GM18861 (cell line): ENCODE data around the gene SERINC3.
"Not testable (repeated sequence)": the region's sequence is repeated elsewhere in the genome, so short reads cannot be mapped to it uniquely, and the experiment has no call there.

Source experiments
- ATAC-seq: cut with Tn5 transposase; IDR thresholded peaks from one replicate; pipeline ENCODE4 v1.9.1; 2021; ENCODE audit not compliant: unreplicated experiment

The SERINC3 gene

DNA sequence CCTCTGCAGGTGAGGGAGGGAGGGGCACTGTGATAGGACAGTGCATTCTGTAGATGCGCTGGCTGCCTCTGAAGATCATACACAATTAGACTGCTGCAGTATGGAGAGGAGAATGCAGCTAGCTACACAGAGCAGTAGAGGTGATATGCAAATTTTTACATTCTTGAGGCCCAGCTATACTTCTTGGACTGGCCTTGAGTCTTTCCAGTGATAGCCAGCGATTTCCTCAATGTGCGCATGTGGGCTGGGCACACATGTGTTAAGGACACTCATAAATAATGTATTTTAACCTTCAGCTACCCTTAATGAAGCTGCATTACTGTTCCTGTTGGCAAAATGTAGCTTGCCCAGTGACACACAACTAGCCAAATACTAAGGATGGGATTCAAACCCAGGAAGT, 27.2 kb downstream of the SERINC3 start:
- ATAC-seq: no peak

DNA sequence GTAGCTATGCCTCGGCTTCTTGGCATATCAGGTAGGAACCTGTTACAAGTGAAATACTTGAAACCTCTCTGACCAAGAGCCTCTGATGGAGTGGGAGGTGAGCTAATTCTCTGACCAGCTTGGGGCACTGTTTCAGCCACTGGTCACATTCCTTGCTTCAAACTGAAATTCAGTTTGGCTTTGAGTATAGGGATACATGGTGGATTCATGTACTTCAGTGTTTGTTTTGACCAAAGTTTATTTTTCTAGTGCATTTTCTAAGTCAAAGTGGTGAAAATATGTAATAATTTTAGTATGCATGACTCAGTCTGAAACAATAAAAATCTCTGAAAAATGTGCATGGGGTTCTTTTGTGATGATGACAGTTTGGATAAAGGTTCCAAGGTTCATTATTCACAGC, 27.6 kb downstream of the SERINC3 start:
- no peak for ATAC-seq

DNA sequence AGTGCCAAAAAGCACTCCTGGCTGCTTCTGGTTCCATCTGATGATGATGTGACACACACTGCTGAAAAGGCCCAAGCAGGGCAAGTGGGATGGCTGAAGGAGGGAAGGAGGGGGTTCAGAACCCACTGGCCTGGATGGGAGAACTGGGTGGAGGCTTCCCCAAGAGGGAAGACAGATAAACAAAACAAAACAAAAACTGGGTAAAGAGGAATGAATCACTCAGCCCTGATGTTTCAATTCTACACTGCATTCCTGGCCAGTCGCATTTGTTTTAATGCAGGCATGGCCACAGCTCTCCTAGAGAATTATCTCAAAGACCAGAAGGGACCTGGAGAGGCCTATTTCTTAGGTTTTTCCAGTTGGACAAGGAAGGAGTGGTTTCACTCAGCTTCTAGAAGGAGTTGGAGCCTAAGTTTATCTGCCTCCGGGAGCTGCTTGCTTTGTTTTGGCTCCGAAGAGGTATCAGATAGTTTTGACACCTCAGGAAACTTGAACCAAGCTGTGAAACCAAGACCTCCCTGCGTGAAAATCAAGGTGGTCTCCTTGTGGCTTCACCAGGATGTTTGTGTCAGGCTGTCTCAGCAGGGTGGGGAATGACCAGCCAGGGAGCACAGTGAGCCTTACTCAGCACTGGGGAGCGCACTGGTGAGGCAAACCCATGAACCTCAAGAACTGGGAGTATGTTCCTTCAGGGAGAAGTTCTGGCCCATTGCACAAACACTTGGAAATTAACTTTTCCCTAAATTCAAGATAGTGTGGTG, 30.1 kb downstream of the SERINC3 start:
- no peak for ATAC-seq

DNA sequence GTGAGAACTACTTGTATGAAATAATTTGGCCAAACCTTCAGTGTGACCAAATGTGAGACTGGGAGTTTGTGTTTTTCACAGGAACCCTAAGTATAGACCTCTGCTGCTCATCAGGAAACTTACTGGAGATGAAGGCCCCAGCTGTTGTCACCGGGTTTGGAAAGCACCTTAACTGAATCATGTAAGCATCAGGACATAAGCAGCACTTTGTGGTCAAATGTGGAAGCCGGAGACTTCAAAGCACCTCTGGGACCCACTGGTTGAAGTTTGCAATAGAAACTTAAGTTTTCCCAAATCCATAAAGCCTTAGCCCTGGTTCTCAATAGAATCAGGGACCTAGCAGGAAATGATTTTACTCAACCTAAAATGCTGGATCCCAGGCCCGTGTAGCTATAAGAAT, 31.9 kb downstream of the SERINC3 start:
- ATAC-seq: no peak

DNA sequence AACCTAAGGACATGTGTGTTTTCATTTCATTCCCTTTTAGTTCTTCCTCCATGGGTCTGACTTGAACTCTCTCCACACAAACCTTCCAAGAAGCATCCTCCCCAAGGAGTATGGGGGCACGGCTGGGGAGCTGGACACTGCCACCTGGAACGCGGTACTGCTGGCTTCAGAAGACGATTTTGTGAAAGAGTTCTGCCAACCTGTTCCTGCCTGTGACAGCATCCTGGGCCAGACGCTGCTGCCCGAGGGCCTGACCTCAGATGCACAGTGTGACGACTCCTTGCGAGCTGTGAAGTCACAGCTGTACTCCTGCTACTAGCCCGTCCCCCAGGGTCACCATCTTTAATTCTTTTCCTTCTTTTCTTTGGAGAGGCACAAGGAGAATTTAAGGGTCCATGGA, 32.6 kb downstream of the SERINC3 start:
- ATAC-seq: no peak

DNA sequence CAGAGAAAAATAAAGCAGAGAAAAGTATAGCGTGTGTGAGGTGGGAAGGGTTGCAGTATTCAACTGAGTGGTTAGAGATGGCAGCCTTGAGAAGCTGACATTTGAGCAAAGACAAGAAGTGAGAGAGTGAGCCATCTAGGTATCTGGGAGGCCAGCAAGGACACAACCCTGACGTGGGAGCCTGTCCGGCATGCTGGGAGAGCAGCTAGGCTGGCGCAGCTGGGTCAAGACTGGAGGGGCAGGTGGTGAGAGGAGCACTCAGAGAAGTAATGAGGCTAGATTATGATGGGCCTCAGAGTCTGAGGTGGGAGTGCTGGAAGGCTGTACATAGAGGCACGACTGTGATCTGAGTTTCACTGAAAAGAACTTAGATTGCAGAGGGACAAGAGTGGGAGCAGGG, 33.3 kb downstream of the SERINC3 start:
- ATAC-seq: no peak

DNA sequence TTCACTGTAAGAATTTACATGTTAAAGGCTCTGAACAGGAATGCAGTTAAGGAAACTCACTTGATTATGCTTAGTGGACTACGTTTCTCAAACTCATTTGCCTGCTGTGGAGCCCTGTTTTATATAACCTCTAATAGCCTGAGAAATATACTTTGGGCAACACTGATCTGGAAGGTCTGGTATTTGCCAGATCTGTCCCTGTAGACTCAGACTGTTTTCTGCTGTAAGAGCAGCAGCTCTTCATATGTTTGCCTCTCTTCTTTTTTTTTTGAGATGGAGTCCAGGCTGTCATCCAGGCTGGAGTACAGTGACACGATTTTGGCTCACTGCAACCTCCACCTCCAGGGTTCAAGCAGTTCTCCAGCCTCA, 36.1 kb downstream of the SERINC3 start:
- ATAC-seq: no peak

DNA sequence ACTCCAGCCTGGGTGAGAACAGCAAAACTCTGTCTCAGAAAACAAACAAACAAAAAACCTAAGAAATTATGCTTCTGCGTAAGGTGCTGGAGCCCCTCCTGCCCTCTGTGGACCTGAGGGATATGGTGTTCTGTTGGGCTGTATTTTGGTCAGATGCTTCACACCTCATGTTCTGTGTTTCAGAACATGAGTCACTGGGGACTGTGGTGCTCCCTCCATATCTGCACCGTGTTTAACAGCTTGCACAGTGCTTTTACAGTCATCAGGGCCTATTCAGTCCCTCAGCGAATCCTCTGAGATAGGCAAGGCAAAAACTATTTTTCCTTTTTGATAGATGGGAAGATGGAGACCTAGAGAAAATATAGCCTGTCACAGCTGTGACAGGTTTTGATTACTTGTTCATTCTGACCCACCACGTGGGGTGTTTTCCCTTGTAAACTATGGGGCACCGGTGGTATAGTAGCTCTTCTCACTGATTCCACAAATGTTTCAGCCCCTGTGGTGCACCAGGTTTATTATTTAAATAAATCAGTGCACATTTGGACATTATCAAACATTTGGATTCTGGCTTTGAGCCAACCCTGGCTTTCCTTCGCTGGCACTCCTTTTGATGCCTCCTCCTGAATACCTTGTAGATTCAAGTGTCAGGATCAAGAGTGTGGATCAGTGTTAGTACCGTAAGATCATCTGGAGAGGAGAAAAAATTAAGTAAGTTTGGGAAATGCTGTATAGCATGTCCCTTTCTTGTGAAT, 36.6 kb downstream of the SERINC3 start:
- no peak for ATAC-seq

DNA sequence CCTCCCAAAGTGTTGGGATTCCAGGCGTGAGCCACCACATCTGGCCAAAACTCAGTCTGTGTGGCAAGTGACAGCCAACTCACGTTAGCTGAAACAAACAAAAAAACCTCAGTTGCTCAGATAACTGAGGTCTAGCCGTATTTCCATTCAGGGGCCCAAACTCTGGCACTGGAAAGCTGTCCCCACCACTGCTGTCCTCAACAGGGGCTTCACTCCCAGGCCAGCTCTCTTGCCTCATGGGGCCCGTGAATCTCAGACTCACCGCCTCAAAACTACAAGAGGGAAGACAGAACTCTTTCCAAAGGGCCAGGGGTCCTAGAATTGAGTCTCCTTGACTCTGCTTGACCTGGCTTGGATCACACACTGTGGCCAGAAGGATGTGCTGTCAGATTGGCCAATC, 38.8 kb downstream of the SERINC3 start:
- no peak for ATAC-seq

DNA sequence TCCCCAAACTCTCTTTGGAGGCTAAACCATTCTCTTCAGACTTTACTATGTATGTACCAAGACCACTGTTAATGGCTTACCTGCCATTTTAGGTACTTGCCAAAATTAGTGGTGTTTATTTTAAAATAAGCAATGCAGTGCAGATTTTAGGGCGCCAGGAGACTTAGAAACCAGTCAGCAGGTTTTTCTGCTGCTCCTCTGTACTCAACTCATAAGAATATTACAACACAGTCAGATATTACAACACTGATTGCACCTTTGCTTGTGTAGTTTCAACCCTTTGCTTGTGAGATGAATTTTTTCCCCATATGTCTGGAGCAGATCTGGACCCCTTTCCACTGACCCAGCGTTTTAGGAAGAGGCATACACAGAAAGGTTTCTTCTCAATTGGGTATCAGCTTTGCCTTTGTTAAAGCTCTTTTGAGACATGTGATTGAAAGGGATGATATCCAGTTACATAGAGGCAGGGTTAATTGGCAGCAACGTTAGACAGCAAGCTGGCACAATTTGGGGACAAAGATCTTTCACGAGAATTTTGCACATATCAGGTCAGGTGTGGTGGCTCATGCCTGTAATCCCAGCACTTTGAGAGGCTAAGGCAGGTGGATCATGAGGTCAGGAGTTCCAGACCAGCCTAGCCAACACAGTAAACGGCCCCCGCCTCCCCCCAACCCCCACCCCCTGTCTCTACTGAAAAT, 40.0 kb downstream of the SERINC3 start:
- ATAC-seq: no peak

DNA sequence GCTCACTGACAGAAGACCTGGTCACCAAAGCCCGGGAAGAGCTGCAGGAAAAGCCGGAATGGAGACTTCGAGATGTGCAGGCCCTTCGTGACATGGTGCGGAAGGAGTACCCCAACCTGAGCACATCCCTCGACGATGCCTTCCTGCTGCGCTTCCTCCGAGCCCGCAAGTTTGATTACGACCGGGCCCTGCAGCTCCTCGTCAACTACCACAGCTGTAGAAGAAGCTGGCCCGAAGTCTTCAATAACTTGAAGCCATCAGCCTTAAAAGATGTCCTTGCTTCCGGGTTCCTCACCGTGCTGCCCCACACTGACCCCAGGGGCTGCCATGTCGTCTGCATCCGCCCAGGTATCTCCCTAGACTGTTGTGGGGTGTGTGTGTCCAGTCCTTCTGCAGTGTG, 41.8 kb downstream of the SERINC3 start:
- ATAC-seq: no peak

DNA sequence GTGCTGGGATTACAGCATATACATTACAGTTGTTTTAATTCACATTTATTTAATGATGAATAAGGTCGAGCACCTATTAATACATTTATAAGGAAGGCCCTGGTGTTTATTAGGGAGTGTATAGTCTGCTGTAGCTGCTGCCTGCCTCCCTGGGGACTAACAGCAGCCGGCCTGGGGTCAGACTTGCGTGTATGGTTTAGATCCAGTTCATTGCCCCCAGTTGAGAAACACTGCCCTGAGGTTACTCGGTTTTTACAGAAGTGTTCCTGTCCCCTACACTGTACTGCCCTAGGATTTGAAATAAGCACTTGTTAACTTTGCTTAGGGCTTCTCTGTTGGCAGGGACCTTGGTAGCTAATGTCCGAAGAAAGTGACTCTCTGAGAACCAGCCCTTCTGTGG, 42.2 kb downstream of the SERINC3 start:
- ATAC-seq: no peak

DNA sequence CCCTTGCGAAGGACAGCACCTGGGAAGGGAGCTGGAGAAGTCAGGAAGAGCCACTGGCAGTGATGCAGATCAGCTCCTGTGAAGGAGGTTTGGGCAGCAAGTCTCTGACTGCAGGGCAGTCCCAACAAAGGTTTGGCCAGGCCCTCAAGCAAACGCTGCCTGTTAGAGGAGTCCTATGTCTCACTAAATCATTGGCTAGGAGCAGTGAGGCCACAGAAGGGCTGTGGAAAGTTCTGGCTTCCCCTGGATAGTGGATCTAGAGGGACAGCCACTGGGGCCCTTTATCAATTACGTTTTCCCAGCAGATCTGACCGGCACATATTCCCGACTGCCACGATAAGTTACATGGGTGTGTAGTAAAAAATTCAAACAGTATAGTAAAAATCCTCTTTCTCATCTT, 43.7 kb downstream of the SERINC3 start:
- ATAC-seq: no peak

DNA sequence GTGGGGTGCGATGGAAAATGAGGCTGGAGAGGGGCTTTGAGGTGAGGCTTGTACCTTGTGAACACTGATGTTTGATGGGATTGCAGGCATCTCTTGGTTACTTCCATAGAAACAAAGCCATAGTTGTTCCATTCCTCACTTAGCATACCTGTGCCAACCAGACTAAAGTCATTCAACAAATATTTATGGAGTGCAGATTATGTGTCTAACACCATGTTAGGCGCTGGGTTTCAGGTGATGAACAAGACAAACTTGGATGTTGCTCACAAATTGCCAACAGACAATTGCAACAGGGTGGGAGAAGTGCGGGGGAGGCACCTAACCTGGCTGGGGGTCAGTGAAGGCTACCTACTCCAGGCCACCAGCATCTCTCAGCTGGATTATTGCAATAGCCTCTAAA, 44.7 kb downstream of the SERINC3 start:
- ATAC-seq: no peak

DNA sequence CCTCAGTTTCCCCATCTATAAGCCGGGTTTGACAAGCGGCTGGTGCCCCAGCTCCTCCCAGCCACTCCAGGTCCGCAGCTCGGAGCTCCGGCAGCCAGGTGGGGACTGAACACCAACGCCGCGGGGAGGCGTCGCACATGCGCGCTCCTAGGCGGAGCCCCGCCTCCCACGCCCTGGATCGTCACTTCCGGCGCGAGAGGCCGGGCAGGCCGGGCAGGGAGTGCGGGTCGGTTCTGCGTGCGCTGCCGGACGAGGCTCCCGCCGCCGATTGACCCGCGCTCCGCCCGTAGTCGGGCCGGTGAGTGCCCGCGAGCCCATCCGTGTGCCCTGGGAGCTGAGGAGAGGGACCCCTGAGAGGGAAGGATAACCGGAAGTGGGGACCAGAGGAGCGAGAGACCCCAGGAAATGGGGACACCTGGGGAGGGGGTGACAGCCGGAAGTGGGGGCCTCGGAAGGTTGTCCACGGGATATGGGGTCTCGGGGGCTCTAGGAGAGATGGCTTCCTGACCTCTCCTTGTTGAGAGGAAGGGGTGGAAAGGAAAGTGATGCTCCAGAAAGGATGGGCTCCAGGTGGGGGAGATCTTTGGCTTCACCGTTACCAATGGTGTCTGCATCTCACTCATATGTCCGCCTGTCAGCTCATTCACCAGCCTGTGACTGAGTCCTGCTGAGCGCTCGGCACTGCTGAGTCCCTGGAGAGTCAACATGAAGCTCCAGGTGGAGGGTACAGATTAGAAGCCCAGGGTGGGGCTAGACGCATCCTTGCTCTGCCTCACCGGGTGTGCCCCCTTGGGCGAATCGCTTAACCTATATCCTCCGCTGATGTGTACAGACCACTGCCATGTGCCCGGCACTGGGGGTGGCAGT, 45.9 kb downstream of the SERINC3 start, which contains the start of gene TTPAL:
TSS of gene TTPAL (plus strand) at position 181 of the 867 bp plus-strand sequence. CDS start 4,126 bp downstream, outside the sequence.
- peak; percentile 88 for ATAC-seq

DNA sequence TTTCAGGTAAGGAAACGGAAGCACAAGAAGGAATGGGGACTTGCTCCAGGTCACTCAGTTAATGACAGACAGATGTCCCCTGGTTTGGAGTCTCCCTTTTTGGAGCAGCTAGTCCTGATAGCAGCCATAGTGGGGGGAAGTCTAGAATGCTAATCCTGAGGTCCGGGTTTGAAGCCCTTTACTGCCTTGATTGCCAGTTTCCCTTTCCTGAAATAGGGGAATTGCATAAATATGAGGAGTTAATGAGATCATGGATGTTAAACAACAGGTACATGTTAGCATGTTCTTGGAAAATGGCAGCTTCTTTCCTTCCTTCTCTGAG, 46.5 kb downstream of the SERINC3 start:
- ATAC-seq: no peak

DNA sequence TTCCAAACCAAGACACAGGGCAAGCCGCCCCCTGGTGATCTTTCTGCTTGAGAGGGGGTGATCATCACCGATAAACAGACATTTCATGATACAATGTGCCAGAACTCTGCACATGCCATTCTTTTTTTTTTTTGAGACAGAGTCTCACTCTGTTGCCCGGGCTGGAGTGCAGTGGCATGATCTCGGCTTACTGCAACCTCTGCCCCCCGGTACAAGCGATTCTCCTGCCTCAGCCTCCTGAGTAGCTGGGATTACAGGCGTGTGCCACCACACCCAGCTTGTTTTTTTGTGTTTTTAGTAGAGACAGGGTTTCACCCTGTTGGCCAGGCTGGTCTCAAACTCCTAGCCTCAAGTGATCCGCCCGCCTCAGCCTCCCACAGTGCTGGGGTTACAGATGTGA, 49.6 kb downstream of the SERINC3 start:
- ATAC-seq: not testable (repeated sequence)

DNA sequence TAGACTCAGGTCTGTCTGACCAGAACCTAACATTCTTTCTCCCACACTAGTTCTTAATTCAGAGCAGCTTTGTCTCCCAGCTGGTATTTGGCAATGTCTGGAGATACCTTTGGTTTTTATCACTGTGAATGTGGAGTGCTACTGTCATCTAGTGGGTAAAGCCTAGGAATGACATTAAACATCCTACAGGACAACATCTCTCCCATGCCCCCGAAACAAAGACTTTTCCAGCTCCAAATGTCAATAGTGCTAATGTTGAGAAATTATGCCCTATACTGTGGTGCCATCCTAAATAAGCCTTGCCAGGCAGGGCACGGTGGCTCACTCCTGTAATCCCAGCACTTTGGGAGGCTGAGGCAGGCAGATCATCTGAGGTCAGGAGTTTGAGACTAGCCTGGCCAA, 50.4 kb downstream of the SERINC3 start:
- no peak for ATAC-seq

DNA sequence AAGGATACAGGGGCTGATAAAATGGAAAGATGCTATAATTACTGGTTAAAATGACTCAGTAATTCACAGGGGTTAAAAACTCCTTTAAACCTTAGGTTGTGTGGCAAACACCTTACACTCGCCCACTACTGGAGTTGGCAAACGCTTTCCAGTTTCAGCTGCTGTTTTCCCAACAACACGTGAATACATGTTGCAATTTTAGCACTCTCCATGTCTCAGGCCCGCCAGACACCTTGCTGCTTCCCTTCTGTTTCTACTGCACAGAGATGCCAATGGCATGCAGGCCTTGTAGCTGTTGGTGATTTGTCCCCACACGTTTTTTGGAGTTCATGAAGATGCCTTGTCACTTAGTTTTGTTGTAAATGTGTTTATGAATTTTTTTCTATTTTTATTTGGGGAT, 51.5 kb downstream of the SERINC3 start:
- ATAC-seq: no peak

DNA sequence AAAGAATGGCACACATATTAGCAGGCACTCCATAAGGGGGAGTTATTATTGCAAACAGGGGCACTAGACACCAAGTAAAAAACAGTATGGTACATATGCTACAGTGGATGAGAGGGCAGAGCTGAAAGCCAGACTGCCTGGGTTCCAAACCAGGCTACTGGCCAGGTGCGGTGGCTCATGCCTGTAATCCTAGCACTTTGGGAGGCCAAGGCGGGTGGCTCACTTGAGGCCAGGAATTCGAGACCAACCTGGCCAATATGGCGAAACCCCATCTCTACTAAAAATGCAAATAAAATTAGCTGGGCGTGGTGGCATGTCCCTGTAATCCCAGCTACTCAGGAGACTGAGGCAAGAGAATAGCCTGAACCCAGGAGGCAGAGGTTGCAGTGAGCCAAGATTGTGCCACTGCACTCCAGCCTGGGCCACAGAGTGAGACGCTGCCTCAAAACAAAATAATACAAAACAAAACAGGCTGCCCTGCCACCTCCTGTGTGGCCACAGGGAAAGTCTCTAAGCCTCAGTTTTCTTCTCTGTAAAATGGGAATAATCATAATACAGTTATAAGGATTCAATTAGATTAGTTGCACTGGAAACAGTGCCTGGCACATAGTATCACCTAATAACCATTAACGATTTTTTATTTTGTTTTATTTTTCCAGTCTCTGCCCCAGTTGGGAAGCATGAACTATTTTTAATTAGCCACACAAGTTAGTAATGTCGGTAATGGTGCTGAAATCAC, 53.7 kb downstream of the SERINC3 start:
- no peak for ATAC-seq
